Ascending aorta (tissue), 2 donors: Measurements from ENCODE around the gene OR7D4. TPM values are rescaled to one million over a fixed set of nuclear protein-coding genes. Genes with fewer than 3 reads are reported as not detected.

Experiments used
- DNase-seq, 2 donors: peaks; one replicate each; pipeline ENCODE4 v3.0.0-alpha.2; 2019; ENCODE audit warnings: low spot score in 2 of 2
- H3K27ac ChIP-seq, 2 donors: fragments of 200-600 bp; sonication (generic); one replicate each; pipeline ENCODE4 v1.5.1; 2016 to 2017; ENCODE audit warnings: mild to moderate bottlenecking in 1 of 2
- H3K27me3 ChIP-seq: fragments of 200-600 bp; sonication (generic); one replicate; pipeline ENCODE4 v1.5.1; 2017
- H3K36me3 ChIP-seq, 2 donors: fragments of 200-600 bp; sonication (generic); one replicate each; pipeline ENCODE4 v1.5.1; 2016
- H3K4me1 ChIP-seq, 2 donors: fragments of 200-600 bp; sonication (generic); one replicate each; pipeline ENCODE4 v1.5.1; 2016 to 2017; ENCODE audit warnings: mild to moderate bottlenecking in 1 of 2
- H3K4me3 ChIP-seq, 2 donors: fragments of 200-600 bp; sonication (generic); one replicate each; pipeline ENCODE4 v1.5.1; 2016 to 2017; ENCODE audit warnings: mild to moderate bottlenecking in 1 of 2
- H3K9me3 ChIP-seq, 2 donors: fragments of 200-600 bp; sonication (generic); one replicate each; pipeline ENCODE4 v1.5.1; 2016
- intact Hi-C: fragments of 100-400 bp; cut with DNase I; formaldehyde crosslinking; loops from one replicate; pipeline ENCODE4 v1.15.1; 2023
- total RNA-seq: library from RNA; depleted of rRNA; stranded (reverse); fragments of >200 nt; gene quantifications from one replicate; pipeline ENCODE4 v1.1.0, GENCODE V29; 2016
- TF ChIP-seq, protein P1 (sequence below), 3 experiments: fragments of 200-600 bp in 2 of 3; fragments of 450-650 bp in 1 of 3; sonication (generic) in 2 of 3; IDR thresholded peaks; one replicate each; pipeline ENCODE4 v1.5.1; 2016 to 2019; ENCODE audit warnings: antibody characterized with exemption in 3 of 3, mild to moderate bottlenecking in 1 of 3, moderate library complexity in 1 of 3

Gene OR7D4
- total RNA-seq, 1 donor from 2014 or later = not detected

DNA sequence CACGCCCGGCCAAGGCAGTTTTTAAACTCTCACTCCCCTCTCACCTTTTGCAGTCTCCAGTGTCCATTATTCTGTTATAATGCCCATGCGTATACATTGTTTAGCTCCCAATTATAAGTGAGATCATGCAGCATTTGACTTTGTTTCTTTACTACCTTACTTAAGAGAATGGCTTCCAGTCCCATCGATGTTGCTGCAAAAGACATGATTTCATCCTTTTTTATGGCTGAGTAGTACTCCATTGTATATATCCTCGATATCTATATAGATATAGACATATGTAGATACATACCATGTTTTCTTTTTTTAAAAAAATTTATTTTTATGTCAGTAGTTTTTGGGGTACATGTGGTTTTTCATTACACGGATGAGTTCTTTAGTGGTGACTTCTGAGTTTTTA lies 32.2 kb downstream of the OR7D4 start:
- DNase-seq = no peak
- intact Hi-C loops = no loop called here

DNA sequence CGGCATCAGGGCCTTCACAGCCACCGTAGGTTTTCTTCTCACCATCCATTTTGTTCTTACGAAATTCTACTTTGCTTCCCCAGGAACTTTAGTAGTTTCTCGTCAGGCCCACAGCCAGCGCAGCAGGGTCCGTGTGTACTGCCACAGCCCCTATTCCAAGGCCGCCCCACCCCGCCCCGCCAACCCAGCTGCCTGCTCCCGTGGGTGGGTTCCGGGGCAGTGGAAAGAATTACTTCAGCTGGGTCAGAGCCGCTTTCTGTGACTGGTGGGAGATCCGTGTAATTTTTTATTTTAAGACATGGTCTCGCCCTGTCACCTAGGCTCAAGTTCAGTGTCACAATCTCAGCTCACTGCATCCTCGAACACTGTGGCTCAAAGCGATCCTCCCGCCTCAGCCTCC lies 36.4 kb downstream of the OR7D4 start:
- intact Hi-C loops = no loop called here
- H3K27ac ChIP-seq = no peak overlapping the region
- no peak overlapping the region for H3K4me3 ChIP-seq
- TF ChIP-seq, protein P1, sequence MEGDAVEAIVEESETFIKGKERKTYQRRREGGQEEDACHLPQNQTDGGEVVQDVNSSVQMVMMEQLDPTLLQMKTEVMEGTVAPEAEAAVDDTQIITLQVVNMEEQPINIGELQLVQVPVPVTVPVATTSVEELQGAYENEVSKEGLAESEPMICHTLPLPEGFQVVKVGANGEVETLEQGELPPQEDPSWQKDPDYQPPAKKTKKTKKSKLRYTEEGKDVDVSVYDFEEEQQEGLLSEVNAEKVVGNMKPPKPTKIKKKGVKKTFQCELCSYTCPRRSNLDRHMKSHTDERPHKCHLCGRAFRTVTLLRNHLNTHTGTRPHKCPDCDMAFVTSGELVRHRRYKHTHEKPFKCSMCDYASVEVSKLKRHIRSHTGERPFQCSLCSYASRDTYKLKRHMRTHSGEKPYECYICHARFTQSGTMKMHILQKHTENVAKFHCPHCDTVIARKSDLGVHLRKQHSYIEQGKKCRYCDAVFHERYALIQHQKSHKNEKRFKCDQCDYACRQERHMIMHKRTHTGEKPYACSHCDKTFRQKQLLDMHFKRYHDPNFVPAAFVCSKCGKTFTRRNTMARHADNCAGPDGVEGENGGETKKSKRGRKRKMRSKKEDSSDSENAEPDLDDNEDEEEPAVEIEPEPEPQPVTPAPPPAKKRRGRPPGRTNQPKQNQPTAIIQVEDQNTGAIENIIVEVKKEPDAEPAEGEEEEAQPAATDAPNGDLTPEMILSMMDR (IDR thresholded peaks at IDR 0.05) = no peak
- no peaks in the 10 kb centered on the region for H3K9me3 ChIP-seq
- H3K27me3 ChIP-seq = no peaks in the 10 kb centered on the region
- no peak for DNase-seq
- H3K36me3 ChIP-seq = no peaks in the 10 kb centered on the region
- H3K4me1 ChIP-seq = no peaks in the 10 kb centered on the region

More for the DNA sequence above, 32.2 kb downstream of the OR7D4 start:
- Histone ChIP-seq H3K9me3 (no peaks in the 10 kb centered on the region), H3K27ac (no peak overlapping the region), H3K36me3 (no peaks in the 10 kb centered on the region), H3K4me1 (no peaks in the 10 kb centered on the region), H3K4me3 (no peak overlapping the region), H3K27me3 (no peaks in the 10 kb centered on the region)
- TF ChIP-seq, protein P1 (IDR thresholded peaks at IDR 0.05) = no peak

- no peaks in the 10 kb centered on the region for H3K36me3 ChIP-seq
- no peak within 1 kb of the TSS for H3K27ac ChIP-seq
- intact Hi-C loops = no loop called here
- no peaks in the 10 kb centered on the region for H3K4me1 ChIP-seq
- no peaks in the 10 kb centered on the region for H3K9me3 ChIP-seq
- no peak within 1 kb of the TSS for H3K4me3 ChIP-seq
- TF ChIP-seq, protein P1 (IDR thresholded peaks at IDR 0.05) = no peak
- no peak for DNase-seq
- H3K27me3 ChIP-seq = no peaks in the 10 kb centered on the region
Observed at GRCh38 chr19:9178901-9179300, 40.5 kb downstream of the OR7D4 start, which contains the start of gene OR7D2. Gene OR7D2 (plus strand): TSS chr19:9178979. CDS start chr19:9185782, 6,803 bp downstream.

DNA sequence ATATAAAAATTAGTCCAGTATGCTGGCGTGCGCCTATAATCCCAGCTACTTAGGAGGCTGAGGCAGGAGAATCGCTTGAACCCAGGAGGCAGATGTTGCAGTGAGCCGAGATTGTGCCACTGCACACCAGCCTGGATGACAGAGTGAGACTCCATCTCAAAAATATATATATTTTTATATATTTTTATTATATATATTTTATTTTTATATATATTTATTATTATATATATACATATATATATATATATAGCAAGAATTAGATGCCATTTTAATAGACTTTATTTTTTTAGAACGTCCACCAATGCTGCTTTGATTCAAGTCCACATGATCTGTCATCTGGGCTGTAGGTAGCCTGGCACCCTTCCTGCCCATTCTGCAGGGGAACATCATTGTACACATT lies 44.1 kb downstream of the OR7D4 start:
- Histone ChIP-seq H3K4me1 (no peaks in the 10 kb centered on the region), H3K4me3 (no peak overlapping the region), H3K27ac (no peak overlapping the region), H3K36me3 (no peaks in the 10 kb centered on the region), H3K9me3 (peaks cover 0 to 5% of the 10 kb centered on the region in 2 donors), H3K27me3 (no peaks in the 10 kb centered on the region)
- intact Hi-C loops = no loop called here
- TF ChIP-seq, protein P1 (IDR thresholded peaks at IDR 0.05) = no peak
- no peak for DNase-seq

DNA sequence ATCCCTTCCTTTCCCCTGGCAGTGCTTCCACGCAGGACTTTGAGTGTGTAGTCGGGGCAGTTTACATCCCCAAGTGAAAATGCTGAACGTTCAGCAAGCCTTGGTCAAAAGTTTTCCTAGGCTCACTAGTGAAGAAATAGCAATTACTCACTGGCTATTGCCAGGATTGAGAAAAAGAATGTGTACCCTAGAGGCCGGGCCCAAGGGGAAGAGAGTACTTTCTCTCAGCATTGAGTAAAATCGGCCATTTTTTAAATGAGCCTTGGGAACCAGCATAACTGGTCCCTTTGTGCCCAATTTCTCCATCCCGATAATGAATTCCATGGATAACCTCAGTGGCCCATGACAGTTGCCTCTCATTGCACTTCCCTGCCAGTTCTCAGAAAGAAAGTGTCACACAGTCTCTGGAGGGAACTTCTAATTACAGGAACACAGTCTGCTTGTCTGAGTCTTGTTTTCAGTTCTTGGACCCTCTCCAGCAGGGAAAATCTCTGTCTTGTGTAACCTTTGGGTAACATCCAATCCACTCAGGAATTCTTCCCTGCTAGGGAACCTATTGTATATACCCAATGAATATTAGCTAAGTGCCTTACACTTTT lies 47.9 kb downstream of the OR7D4 start:
- TF ChIP-seq, protein P1 (IDR thresholded peaks at IDR 0.05) = no peak
- intact Hi-C loops = no loop called here
- no peak for DNase-seq

More for the DNA sequence above, 47.9 kb downstream of the OR7D4 start:
- peaks cover 3% of the 10 kb centered on the region in 2 donors for H3K36me3 ChIP-seq
- H3K27me3 ChIP-seq = no peaks in the 10 kb centered on the region
- no peaks in the 10 kb centered on the region for H3K4me1 ChIP-seq
- H3K4me3 ChIP-seq = no peak overlapping the region
- H3K9me3 ChIP-seq = peaks cover 0 to 15% of the 10 kb centered on the region in 2 donors
- no peak overlapping the region for H3K27ac ChIP-seq
